Skeletal muscle cell (primary cell): Measurements from ENCODE around the gene PTPRK.

Source experiments
- DNase-seq: peaks from one replicate; pipeline ENCODE4 v3.0.0-alpha.2; 2010; ENCODE audit warnings: low read depth
- H3K4me3 ChIP-seq: 2 replicates; pipeline ENCODE4 v1.5.1; 2011; ENCODE audit warnings: low read depth, mild to moderate bottlenecking, control low read depth, low read length, moderate library complexity

The PTPRK gene

DNA sequence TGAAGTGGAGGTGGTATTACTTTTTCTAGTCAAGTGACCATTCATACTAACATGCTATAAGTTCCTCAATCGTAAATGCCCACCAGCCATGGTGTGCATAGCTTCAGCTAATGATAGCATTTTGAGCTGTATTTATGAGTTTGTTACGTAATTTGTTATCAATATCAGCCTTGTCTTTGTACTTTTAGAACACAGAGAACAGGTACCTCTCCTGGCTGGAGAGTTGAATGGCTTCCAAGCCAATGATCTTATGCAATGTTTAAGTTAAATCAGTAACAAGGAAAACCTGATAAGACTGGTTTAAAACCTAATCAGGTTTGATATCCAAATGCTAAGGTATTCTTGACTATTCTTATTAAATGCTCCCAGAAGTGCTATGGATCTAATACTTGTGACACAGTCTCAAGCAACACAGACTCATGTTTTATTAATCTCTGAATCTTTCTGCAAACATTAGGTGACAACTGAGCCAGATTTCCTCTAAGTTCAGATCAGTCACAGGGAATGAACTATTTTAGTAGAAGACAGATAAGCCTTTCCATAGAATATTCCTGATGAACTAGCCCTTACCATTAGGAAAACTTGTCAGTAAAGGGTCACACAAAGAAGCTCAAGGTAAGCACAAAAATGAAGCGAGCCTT lies 154.8 kb downstream of the PTPRK start:
- no peak for DNase-seq
- no peak overlapping the region for H3K4me3 ChIP-seq

DNA sequence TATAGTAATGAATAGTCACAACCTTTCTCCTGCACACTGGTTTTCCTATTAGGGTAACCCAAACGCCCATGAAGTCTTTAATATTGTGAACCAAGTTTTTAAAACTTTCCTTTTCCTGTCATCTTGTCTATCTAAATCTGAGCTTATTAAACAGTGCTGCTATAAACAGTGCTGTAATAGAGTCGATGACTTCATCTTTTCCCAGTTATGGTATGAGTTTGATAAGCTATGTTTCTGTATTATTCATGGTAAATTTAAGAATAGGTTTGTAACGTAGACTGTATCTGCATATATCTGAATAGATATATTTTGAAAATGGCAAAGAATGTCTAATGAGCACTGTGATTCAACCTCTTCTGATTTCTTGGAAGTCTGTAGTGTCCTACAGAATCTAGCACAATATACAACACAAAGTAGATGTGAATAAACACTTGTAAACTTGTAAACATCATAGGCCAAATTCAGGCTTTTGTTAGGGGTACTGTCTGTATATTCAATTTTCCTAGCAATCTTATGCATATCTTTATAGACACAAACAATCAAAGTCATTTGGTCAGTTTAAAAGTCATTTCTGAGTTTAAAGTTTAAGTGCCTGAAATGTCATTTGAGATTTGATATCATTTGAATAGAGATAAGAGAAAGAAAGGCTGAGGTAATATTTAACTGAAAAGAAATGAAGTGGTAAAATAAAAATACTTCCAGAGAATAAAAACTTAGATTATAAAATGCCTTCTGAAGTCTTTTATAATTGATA lies 155.5 kb downstream of the PTPRK start:
- DNase-seq = no peak
- H3K4me3 ChIP-seq = no peak overlapping the region

DNA sequence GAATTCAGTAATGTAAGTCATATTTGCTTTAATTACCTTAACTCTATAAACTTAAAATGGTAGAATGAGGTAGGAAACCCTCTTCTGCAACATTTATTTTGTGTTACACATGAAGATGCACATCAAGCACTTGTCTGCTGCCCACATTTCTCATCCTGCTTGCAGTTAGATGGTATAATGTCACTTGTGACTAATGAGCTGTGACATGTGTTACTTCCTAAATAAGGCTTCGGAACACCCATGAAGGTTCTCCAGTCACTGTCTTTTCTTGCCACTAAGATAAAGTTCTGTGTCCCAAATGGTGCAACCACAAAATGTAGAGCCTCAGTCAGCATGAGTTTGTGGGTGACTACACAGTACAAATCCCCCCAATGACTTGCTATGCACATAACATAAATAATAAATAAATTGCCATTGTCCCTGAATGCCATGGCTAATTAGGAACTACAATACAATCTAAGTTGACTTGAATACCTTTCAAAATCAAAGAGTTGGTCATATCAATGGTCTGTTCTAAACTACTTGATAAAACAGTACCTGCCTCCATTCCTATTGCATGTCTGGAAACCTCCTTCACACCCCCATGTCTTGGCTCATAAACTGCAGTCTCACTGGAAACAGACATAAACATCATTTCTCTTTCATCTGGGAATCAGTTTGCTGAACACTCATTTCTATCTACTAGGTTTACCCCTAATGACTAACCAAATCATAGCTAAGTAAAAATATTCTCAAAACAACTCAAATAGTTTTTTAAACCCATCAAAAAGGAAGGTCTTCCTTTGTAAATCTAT lies 157.2 kb downstream of the PTPRK start:
- no peak overlapping the region for H3K4me3 ChIP-seq
- DNase-seq = no peak

DNA sequence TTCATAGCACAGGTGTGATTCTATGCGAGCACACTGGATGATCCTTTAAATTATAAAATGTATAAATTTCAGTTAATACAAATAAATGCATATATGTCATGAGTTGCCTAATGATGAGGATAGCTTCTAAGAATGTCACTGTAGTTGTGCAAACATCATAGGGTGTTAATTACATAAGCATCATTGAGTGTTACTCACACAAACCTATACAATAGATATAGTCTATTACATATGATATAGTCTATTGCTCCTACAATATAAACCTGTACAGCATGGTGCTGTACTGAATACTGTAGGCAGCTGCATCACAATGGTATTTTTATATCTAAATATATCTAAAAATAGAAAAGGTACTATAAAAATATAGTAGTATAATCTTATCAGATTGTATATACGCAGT lies 159.0 kb downstream of the PTPRK start:
- no peak for DNase-seq
- H3K4me3 ChIP-seq = no peak overlapping the region

DNA sequence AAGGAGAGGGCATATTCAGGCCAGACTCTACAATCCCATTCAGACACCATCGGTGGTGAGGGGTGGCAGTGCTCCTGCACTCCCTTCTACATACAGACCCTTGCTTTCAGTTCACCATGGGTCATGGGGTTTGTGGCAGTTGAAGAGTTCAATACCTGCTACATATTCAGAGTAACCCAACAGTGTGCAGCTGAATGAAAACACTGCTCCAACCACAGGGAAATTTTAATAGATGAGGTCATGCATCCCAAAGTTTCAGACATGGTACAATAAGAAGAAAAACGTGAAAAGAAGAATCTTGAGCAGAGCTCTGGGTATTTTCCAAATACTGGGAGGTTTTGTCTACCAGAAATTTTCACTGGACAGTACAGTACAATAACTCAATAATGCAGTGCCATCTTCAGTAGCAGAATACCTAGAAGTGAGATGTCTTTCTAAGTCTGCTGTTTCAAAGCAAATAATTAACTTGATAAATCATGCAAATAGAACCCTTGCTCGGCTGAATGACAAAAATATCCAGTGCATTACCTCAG lies 162.1 kb downstream of the PTPRK start:
- DNase-seq = no peak
- H3K4me3 ChIP-seq = no peak overlapping the region

DNA sequence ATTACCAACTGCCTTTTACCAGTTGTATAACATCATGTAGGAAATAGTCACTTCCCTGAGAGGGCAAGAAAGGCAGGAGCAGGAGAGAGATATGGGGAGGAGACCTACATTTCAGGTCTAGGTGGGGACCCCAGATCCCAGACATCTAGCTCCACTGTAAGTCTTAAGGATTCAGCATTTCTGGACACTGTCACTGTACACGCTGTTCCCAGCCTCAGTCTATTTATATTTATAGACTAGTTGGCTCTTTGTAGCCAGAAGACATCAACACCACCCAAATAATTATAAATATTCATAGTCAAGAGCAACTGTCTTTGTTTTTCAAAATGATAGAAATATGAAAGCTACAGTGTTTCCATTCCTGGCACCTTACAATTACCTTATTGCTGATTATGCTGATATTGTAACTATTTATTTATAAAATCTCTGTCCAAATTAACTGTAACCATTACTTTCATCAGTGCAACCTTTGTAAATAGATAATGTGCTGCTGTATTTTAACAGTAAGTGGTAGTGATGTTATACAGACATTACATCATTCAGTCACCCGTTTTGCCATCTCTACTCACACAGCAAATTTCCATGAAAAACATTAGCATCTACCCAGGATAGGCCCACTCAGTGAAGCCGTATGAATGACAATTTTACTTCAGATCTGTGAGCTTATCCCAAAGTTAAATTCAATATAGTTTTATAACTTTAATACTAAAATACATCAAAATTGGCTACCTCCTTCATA lies 162.8 kb downstream of the PTPRK start:
- DNase-seq = no peak
- H3K4me3 ChIP-seq = no peak overlapping the region

DNA sequence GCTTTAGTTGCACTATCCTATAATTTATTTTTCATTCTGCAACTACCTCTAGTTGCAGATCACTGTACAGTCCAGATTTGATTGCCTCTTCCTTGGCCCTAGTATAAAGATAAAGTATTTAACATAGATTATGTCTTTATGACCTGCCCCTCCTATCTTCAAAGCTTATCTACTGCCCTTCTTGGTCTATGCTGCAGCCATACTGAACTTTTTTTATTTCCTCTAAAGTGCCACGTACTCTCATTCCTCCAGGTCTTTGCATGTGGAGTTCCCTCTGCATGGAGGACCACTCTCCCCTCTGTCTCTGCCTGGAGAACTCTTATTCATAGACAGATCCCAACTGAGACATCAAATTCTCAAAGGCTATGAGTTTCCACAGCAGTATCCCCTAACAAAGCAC lies 168.0 kb downstream of the PTPRK start:
- no peak overlapping the region for H3K4me3 ChIP-seq
- no peak for DNase-seq

DNA sequence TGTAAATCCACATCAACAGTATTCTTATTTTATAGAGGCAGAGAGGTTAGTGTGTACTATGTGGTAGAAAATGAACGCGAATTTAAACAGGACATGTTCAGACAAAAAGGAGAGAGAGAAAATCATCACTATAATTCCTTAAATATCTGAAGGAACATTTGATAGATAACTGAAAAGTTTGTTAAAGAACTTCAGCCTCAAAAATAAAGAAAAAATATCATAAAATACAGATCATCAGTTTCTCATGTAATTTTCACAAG lies 169.2 kb downstream of the PTPRK start:
- H3K4me3 ChIP-seq = no peak overlapping the region
- no peak for DNase-seq

DNA sequence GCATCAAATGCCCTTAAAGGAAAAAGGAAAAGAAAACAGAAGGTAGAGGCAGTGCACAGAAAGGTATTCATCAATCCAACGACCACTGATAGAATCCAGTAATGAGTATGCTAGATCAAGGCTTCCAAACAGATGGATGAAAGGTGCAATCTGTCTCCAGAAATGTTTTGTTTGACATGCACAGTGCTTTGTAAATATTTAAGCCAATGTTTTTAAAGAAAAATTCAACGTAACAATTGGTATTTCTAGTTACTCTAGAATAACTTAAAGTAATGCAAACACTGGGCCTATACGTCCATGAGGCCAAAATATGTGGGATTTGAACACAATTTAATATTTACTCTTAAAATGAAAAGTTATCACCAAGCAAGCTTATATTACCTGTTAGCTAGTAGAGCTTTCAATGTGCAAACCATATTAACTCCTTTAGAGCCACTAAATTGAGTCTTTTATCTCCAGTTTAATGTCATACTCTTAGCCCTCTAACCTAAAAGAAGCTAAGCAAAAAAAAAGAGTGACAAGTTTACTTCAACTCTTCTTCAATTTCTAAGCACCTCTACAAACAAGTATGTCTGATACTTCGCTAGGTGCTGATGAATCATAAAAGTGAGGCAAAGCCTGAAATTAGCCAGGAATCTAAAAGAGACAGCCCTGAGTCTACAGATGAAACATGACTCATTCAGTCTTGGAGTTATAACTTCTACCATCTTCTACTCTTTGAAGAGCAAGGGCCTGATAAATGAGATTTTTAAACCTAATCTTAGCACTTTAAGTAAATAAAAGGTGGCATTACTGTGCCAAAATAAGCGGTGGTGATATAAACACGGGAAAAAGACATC lies 169.8 kb downstream of the PTPRK start:
- no peak for DNase-seq
- no peak overlapping the region for H3K4me3 ChIP-seq

DNA sequence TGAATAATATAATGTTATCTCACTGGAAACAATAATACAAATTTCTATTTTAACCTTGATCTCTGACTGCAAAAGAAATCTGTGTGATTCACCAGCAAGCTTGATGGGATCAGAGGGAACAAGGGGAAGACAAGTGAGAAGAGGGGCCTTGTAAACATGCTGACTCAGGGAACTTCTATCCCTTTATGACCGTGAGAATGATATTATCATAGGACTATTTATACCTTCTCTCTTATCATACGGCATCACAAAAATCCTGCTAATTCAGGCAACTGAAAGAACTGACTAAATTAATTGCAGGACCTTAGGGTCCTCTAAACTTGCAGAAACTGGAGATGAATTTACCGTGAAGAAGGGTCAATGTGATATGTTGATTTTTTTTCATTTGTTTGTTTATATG lies 173.3 kb downstream of the PTPRK start:
- no peak overlapping the region for H3K4me3 ChIP-seq
- DNase-seq = no peak

DNA sequence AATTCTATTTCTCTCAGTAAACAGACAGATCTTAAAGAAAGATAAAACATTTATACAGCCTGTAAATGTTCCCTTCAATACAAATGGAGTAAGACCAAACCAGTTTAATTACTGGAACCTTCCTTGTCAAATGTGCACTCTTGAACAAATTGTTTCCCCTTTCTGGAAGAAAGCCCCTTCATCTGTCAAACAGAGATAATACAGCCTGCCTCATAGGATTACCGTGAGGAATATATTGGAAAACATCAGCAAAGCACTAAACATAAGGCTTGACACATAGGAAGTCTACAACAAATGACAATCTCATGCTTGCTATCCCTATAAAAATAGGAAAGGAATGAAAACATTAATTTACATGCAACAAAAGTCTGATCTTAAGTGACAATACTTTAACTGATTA lies 173.8 kb downstream of the PTPRK start:
- no peak overlapping the region for H3K4me3 ChIP-seq
- DNase-seq = no peak

DNA sequence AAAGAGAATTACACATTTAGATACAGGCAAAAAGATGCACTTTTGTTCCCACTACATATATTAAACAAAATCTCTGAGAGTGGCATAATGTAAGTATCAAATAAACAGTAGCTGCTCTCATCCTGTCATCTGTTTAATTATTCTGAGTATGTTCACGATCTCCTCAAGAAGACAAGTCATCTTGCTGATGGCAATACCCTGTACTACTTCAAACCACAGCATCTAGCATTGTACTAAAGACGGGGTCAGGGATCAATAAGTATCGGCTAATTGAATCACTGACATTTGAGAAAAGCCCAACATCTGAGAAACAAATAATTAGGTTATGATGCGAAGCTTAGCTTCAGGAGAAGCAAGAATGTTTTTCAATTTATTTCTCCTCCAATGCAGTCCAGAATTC lies 175.1 kb downstream of the PTPRK start:
- DNase-seq = no peak
- H3K4me3 ChIP-seq = no peak overlapping the region

DNA sequence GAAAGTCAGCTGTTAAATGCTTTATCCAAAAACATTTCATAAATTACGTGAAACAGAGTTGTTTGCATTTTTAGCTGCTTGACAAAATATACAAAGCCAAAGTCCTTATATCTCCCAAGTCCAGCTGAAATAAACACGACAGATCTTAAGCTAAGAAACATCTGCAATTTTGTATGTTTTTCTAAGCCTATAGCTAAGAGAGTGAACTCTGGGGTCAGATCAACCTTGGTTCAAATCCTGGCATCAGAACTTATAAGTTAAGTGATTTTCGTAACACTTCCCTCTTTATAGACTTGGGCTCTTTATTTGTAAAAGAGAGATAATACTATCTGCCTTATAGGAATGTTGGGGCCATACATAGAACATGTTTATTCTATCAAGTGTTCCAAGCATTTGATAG lies 176.7 kb downstream of the PTPRK start:
- H3K4me3 ChIP-seq = no peak overlapping the region
- DNase-seq = no peak

DNA sequence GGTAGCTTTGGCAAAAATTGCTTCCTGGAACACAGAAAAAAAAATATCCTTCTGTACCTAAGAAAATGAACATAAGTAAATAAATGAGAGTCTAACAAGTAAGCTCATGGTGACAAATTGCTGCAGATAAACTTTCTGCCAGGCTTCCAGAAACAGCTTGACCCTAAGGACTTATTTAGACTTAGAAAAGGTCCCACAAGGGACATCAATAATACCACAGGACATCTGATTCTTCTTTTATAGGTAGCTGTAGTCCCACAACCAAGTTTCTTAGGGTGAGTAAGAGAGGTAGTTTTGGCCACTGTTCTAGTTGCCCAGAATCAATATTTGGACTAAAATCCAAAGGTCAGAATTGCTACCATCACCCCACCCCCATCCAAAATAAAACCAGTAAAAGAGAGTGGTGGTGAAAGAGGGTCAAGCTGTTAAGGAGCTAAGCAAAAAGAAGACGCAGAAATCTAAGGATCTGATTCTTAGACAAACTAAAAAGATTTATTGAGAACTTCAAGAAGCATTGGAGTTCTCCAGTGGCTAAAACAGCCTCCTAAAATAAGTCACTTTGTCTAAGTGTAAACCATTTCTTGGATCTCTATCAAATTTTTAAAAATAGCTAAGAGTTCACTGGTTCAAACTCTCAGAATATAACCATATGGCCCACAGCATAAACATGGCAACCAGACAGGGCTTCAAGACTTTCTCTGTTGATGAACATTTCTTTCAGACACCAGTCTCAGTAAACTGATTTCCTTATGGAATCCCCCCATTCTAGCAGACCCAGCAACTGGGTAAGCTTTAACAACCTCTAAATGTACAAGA lies 180.6 kb downstream of the PTPRK start:
- no peak for DNase-seq
- H3K4me3 ChIP-seq = no peak overlapping the region

DNA sequence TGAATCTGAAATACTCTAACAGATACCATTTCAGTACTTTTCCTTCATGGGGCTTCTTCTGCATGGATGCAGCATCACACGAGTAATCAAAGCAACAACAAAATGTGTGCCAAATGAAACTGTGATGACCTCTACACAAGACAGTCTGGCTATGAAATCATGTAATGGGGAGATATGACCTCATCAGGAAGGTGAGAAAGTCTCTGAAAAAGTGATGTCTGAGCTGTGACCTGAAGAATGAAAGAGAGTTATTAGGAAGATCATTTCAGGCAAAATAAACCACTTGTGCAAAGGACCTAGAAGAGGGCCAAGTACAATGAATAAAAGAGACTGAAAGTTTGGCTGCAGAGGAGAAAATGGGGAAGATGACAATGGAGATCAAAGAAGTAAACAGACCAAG lies 182.8 kb downstream of the PTPRK start:
- no peak for DNase-seq

DNA sequence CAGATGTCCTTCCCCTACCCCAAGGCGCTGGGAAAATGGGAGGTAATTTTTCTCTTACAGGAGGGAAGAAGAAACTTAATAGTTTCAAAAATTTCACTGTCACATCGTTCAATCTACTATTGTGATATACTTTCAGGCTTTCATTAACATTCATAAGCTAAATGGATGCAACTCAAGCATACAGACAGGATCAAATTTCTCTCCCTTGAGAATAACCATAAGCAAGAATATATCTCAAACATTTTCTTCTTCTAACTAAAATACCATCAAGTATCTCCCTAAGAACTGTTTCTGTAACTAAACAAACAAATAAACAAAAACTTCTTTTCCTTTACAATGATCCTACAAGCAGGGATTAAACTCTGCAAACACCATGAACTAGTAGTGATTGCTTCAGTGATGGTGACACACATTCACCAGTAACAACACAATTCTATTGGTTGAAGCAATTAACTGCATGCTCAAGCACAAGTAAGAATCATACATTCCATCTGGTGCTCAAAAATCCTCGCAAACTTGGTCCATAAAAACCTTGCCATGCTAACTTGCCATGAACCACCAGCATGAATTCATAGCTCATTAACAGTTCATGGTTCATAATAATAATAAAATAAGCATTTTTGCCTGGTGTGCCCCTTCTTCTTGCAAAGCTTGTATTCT lies 183.8 kb downstream of the PTPRK start:
- H3K4me3 ChIP-seq = no peak overlapping the region
- no peak for DNase-seq

More for the DNA sequence above, 182.8 kb downstream of the PTPRK start:
- no peak overlapping the region for H3K4me3 ChIP-seq

DNA sequence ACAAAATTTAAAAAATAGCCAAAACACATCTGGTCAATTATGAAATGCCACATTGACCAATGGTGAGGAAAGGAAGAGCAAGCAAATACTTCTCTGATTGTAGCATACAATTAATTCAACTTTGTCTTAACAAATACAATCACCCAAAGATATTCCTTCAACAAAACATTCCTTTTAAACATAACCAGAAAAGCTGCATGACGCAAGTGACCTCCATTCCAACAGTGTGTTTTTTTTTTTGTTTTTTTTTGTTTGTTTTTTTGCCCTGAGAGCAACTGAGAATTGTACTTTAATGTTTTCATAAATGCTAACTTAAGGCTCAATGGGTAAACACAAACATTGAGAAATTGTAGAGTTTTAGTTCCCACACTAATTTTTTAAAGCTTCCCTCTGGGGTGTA lies 184.4 kb downstream of the PTPRK start:
- DNase-seq = no peak

More for the DNA sequence above, 184.4 kb downstream of the PTPRK start:
- H3K4me3 ChIP-seq = no peak overlapping the region
